Activated naive CD4-positive, alpha-beta T cell treated with anti-CD3 and anti-CD28 coated beads, Interleukin-2, amount 50 U/mL, for 72 hours (primary cell): ENCODE data around the gene PTCH1. TPM values are rescaled to one million over a fixed set of nuclear protein-coding genes. Genes with fewer than 3 reads are reported as not detected.

Source experiments
- ATAC-seq, 2 donors: fragments of 150-1000 bp; cut with Tn5 transposase; 2 replicates each; pipeline ENCODE4 v1.10.0; 2021; ENCODE audit warnings: mild to moderate bottlenecking in 2 of 2, moderate library complexity in 2 of 2
- DNase-seq, 2 donors: peaks; one replicate each; pipeline ENCODE4 v3.0.0; 2021 to 2022; ENCODE audit warnings: low spot score in 2 of 2
- H3K27ac Mint-ChIP-seq, 2 donors: one replicate each; pipeline ENCODE4 v1.8.0; 2022; ENCODE audit warnings: mild to moderate bottlenecking in 2 of 2, mixed read lengths in 2 of 2
- H3K36me3 Mint-ChIP-seq, 2 donors: one replicate each; pipeline ENCODE4 v1.8.0; 2022; ENCODE audit warnings: mixed read lengths in 2 of 2
- H3K9me3 Mint-ChIP-seq, 2 donors: one replicate each; pipeline ENCODE4 v1.8.0; 2022; ENCODE audit warnings: mixed read lengths in 2 of 2
- total RNA-seq, 2 donors: library from RNA; stranded (reverse); gene quantifications; one replicate each; pipeline ENCODE4 v1.2.3, GENCODE V29; 2022

The PTCH1 gene
- total RNA-seq, 2 donors from 2014 or later = 2.7 to 7.9 TPM

DNA sequence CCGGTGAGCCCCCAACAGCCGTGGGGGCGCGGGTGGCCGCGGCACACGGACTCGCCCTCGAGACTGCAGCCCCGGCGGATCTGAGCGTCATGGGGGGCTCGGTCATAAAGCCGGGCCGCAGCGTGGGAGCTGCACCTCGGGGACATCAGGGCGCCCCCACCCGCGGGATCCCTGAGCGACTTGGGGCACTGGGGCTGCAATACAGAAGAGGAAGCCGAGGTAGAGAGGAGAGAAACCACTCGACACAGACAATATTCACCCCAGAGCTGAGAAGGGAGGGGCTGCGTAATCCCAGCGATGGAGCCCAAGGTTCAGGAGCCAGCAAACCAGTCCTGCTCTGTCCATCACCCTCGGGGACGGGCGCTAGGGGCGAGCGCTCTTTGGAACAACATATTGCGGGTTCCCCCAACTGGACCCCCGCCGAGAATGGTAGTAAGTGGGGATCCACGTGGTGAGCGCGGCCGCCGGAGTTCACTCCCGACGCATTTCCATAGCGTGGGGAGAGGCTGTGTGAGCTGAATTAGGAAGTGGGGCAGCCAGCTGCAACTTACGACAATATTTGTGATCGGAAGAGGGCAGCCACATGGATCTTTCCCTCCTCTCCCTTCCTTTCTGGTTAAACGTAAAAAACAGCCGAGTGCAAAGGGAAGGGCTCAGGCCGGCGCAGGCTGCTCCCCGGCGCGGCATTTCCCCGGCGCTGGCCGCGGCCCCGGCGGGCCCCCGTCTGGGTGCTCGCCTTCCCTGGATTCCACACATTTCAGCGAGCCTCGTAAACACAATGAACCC, 9.9 kb downstream of the PTCH1 start:
- peak in 1 of 2 donors; percentile 21 for DNase-seq
- peaks cover 0 to 5% of the 10 kb centered on the region in 2 donors for H3K36me3 Mint-ChIP-seq
- H3K9me3 Mint-ChIP-seq = no peaks in the 10 kb centered on the region
- ATAC-seq = no peak
- no peak overlapping the region for H3K27ac Mint-ChIP-seq

DNA sequence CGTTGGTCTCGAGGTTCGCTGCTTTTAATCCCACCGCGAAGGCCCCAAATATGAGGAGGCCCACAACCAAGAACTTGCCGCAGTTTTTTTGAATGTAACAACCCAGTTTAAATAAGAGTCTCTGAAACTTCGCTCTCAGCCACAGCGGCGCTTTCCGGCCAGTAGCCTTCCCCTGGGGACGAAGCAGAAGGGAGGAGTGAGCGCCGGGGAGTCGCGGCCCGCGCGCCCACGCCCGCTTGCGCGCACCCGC, 10.4 kb downstream of the PTCH1 start:
- ATAC-seq (no peak), DNase-seq (no peak)
- H3K27ac Mint-ChIP-seq = peak overlapping the region in 1 of 2 donors; percentile 89
- H3K36me3 Mint-ChIP-seq = peaks cover 0 to under 1% of the 10 kb centered on the region in 2 donors
- no peaks in the 10 kb centered on the region for H3K9me3 Mint-ChIP-seq

DNA sequence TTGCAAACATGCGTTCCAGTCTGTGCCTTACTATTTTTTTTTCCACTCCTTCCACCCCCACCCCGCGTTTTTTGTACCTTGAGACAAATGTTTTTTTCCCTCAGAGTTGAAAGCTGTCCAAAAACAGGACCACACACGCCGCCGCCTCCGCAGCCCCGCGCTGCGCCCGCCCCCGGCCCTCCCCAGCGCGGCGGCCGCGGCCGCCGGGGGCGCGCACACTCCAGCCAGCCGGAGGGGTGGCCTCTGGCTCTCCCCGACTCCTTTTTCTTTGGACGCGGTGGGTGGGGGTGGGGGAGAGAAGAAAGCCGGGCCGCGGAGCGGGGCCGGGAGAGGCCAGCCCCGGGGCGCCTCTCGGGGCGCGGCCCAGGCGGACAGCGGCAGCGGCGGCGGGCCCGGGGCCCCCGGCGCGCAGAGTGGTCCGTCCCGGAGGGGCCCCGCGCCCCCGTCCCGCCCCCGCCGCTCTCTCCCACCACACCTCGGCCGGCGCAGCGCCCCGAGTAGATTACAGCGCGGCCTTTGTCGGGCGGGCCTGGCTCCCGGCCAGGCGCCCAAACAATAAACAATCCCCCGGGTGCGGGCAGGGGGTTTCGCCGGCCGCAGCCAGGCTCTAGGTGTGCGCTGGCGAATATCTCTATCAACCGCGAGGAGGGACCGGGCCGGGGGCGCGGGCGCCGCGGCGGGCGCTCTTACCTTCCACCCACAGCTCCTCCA, 10.9 kb downstream of the PTCH1 start:
- ATAC-seq = peak in 1 of 2 donors; percentile 6
- Mint-ChIP-seq H3K9me3 (no peaks in the 10 kb centered on the region), H3K27ac (peak overlapping the region in 1 of 2 donors; percentile 89), H3K36me3 (no peaks in the 10 kb centered on the region)
- DNase-seq = peak in 1 of 2 donors; percentile 18

DNA sequence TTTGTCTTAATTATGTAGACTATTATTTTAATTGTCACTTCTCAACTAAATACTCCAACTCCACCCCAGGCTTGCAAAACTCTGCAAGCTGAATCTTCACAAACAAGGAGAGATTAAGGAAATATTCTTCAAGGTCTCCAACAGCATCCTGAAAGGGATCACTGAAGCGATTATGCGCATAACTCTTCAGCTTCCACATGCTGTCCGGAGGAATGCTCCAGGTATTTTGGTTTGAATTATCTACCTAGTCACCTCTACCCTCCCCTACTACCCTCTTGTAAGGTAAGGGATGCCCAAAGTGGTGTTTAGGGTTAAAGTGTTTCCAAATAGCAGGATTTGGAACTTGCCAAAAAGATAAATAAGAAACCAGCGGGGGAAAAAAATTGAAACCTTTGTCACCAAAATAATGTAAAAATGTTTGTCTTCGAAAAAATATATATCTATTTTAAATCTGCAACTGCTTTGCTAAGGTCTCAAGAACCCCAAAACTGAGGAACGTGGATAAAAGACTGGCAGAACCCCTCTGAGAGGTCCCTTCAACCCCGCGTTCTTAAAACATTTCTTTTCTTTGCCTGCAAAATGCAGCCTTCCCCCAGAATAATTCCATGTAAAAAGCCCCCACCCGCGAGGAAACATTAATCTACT, 11.6 kb downstream of the PTCH1 start:
- Mint-ChIP-seq H3K27ac (no peak overlapping the region), H3K9me3 (no peaks in the 10 kb centered on the region), H3K36me3 (no peaks in the 10 kb centered on the region)
- DNase-seq = no peak
- no peak for ATAC-seq

DNA sequence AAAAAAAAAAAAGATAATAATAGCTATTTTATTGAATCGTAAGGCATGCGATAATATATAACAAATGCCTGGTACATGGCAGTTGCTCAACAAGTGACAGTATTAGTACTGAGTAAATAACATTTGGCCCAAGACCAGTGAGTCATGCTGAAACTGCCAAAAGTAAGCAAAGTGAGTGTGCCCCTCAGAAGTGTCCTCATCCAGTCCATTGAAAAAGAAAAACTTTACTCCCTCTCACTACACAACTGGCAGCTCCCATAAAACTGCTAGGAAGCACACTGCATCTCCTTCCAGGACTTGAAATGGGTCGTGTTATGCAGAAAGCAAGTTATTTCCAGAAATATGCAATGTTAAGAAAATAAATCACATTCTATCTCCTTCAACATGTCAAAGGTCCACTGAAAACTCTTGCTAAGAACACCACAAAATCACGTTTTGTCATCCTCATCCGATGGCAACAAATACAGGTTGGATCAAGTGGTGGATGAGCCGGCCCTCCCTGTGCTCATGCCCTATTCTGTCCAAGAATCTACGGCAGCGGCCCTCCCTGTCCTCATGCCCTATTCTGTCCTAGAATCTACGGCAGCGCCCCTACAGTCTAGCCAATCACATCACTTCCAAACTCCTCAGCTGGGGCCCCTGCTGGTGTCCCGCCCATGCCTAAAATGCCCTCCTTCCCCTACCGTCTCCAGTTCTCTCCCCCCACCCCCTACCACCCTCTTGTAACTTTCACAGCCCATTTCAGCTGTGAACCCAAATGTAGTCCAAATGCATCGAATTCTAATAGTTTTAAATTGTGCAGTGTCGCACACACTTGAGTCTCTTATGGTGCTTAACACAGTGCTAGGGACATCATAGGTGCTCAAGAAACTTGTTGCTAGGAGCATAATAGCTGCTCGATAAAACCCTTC, 12.5 kb downstream of the PTCH1 start:
- DNase-seq (no peak), ATAC-seq (no peak)
- H3K9me3 Mint-ChIP-seq = no peaks in the 10 kb centered on the region
- no peak overlapping the region for H3K27ac Mint-ChIP-seq
- no peaks in the 10 kb centered on the region for H3K36me3 Mint-ChIP-seq

DNA sequence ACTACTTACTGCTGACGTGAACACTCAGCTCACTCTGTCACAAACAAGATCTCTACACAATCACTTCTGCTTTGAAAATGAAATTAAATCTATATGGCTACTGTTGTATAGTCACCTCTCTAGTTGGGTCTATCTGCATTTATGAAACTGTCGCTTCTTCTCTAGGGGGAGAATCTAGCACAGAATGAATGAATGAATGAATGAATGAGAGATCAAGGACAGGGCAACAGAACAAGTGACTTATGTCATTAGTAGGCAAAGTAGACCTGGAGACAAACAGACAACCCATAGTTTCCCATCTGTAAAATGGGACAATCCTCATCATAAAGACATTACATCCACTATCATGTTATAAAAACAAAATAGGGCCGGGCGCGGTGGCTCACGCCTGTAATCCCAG, 13.4 kb downstream of the PTCH1 start:
- DNase-seq = no peak
- no peak overlapping the region for H3K27ac Mint-ChIP-seq
- no peaks in the 10 kb centered on the region for H3K36me3 Mint-ChIP-seq
- H3K9me3 Mint-ChIP-seq = no peaks in the 10 kb centered on the region
- no peak for ATAC-seq

DNA sequence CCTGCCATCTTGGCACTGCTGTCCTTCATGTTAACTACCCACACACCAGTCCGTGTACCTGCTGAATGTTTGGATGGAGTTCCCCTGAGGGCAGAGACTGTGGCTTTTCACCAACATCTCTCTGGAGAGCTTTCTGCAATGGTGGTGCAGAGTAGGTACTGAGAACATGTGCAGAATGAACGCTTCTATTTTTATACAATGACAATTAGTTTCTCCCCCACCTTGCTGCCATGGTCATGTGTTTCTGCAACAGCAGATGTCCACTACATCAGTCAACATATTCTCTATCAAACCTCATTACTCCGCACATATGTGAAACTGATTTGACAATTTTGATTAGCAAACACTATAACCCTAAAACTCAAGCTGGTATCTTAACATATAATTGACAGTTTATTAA, 14.5 kb downstream of the PTCH1 start:
- no peaks in the 10 kb centered on the region for H3K9me3 Mint-ChIP-seq
- H3K27ac Mint-ChIP-seq = no peak overlapping the region
- no peak for ATAC-seq

DNA sequence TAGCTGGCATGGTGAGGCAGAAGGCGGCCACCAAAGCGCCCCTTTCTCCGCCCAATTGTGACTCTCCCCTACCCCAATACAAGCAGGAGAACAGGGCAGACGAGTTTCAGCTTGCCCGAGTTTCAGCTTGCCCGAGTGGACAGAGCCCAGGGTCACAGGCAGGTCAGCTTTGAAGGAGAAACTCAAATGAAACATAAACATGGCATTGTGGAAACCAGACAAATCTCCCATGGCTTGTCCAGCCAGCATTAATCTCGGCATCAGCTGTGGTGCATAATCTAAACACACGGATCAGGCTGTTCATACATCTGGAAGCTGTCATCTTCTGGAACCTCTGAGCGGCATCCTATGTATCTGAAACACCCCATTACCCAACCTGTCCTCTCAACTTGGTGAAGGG, 16.9 kb downstream of the PTCH1 start:
- no peak for ATAC-seq
- DNase-seq = no peak
- Mint-ChIP-seq H3K9me3 (no peaks in the 10 kb centered on the region), H3K27ac (no peak overlapping the region), H3K36me3 (no peaks in the 10 kb centered on the region)

More for the DNA sequence above, 14.5 kb downstream of the PTCH1 start:
- DNase-seq = no peak
- H3K36me3 Mint-ChIP-seq = no peaks in the 10 kb centered on the region

DNA sequence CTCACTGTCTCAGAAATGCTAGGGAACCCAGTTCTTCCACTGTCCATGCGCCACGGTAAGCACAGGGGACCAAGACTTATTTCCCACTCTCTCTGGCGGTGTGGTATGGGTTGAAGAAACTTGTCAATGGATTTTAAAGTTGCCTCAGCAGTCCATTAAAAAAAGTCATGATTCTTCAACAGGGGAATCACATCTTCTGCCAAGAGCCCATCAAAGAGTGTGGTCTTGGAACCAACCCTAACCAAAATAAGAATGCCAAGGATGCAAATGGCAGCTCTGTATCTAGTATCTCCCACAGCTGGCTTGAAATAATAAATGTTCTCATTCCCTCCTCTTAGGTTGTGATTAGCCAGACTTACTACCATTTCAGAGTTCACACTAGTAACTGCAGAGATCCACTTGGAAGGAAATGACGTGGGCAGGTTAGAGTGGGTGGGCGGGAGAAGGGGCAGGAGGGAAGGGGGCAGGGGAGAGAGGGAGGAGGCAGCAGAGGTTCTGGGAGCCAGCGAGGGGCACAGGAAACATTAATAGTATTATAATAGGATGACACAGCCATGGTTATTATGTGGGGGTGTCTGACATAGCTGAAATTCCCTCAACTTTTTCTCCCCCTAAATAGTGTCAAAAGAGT, 17.6 kb downstream of the PTCH1 start:
- DNase-seq (no peak), ATAC-seq (no peak)
- Mint-ChIP-seq H3K9me3 (no peaks in the 10 kb centered on the region), H3K36me3 (no peaks in the 10 kb centered on the region), H3K27ac (no peak overlapping the region)

DNA sequence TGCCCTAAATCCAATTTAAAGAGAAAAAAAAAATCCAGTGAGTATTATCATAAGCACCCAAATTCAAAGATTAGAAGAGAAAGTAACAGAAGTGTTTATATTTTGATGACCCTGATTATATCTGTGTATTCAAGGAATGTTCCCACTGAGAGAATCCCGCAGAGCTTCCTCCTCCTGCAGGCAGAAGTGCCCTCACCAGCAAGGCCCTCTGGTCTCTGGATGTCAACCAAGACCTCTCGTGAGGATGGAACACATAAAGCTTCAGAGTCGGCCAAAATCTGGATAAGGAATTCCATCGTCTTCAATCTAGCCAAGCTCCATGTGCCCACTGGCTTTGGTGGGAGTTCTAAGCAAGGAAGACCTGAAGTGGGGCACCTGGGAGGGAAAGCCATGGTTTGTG, 18.1 kb downstream of the PTCH1 start:
- H3K36me3 Mint-ChIP-seq = no peaks in the 10 kb centered on the region
- ATAC-seq (no peak), DNase-seq (no peak)
- no peak overlapping the region for H3K27ac Mint-ChIP-seq
- no peaks in the 10 kb centered on the region for H3K9me3 Mint-ChIP-seq

DNA sequence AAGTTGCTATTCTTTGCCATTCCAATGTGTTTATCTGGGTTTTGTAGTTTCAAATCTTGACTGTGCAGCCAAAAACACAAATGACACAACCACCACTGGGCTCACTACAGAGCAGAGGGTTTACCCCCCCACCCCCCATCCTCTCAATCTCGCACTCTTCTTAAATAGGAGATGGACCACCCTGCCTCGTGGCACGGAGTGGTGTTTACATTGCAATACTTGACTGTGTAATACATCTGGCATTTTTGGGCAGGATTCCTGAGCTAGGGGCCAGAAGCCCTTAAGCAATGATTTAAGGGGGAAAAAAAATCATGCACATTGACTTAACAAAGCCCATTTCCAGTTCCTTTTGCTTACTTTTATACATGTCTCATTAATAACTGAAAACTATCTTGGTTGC, 19.0 kb downstream of the PTCH1 start:
- DNase-seq = no peak
- no peaks in the 10 kb centered on the region for H3K9me3 Mint-ChIP-seq
- ATAC-seq = no peak
- H3K27ac Mint-ChIP-seq = no peak overlapping the region
- H3K36me3 Mint-ChIP-seq = no peaks in the 10 kb centered on the region

DNA sequence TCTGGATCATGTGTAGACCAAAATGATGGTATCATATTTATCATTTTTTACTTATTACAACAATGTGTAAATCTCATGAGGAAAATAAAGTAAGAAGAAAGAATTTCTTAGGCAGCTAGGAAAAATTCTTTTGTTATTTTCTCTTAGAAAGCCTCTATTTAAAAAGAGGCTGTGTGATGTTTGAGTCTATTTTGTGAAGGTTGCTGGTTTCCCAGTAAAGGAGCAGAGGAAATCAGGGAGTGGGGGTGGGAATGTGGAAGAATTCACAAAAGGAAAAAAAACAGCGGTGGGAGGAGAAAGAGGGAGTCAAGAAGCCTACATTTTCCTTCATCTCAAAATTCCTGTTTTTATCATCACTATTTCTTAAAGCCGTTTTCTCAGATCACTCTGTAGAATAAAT, 20.1 kb downstream of the PTCH1 start:
- H3K36me3 Mint-ChIP-seq = no peaks in the 10 kb centered on the region
- H3K27ac Mint-ChIP-seq = no peak overlapping the region
- DNase-seq (no peak), ATAC-seq (no peak)
- no peaks in the 10 kb centered on the region for H3K9me3 Mint-ChIP-seq

DNA sequence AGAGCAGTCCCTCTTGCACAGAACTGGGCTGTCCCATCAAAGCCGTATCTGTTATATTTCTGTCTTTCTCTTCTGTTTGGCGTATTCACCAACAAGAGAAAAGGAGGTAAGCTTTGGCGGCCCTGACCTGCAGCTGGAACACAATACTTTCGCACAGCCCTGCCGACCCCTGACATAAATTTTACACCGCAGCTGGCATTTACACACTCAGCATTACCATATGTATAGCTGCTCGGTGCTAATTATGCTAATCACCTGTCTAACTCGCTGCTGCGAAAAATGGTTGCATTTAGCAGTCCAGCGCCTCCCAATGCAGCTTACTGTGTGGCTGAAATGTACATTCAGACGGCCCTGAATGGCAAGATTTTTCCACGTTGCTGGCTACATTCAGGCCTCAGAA, 20.8 kb downstream of the PTCH1 start:
- Mint-ChIP-seq H3K36me3 (no peaks in the 10 kb centered on the region), H3K9me3 (no peaks in the 10 kb centered on the region), H3K27ac (no peak overlapping the region)
- no peak for DNase-seq
- ATAC-seq = no peak

DNA sequence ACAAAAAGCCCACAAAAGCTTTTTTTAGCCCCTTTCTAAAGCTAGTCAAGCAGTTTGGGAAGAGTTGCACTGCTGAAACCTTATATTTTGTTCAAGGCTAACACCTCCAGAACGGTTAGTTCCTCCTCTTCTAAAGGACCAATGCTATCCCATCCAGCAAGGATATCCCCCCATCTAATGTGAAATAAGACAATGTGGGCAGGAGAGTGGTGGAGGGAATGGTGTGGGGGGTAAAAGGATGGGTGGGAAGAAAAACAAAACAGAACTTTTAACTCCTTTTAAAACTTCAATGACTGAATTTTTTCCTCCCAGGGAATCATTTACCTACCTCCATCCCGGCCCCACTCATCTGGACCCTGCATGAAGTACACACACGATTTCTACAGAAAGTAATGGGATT, 21.2 kb downstream of the PTCH1 start:
- Mint-ChIP-seq H3K36me3 (no peaks in the 10 kb centered on the region), H3K9me3 (no peaks in the 10 kb centered on the region), H3K27ac (no peak overlapping the region)
- DNase-seq (no peak), ATAC-seq (no peak)

DNA sequence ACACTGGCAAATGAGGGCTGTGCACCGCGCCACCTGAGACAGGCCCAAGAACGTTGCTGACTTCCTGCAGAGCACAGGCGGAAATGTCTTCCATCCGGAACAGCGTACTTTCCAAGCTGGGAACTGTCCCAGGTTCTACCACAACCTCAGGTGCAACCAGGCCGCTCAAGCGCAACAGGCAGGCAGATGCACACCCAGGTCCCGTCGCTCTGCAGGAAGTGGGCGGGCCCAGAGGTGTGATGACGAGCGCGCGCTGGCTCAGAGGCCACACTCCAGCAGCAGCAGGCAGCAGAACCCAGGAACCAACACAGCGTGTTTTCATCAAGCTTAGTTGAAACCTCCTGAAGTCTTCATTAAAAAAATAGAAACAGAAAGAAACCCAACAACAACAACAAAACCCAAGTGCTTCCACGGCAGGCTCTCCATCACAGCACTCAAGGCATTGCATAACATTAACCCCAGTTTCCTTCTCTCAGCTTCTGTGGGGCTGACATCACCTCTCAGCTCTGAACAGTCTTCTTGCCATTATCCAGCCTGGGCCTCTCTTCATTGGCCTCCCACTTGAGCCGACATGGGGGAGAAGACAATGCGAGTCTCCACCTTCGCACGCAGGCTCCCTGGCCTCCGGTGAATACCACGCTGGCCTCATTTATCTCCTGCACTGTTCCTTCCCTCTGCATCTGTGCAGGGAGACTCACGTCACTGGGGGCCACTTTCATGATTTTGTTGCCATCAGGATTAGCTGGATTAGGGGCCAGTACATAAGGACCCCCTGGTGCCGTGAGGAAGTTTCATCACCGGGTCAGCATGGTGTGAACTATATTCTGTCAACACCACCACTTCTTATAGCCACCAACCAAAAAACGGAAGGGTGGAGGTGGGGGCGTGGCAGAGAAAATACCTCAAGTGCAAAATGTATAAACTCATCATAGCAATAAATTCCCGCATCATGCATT, 22.1 kb downstream of the PTCH1 start:
- Mint-ChIP-seq H3K27ac (peak overlapping the region; percentile 61 to 89), H3K36me3 (no peaks in the 10 kb centered on the region), H3K9me3 (no peaks in the 10 kb centered on the region)
- DNase-seq (peak; percentile 76 to 81), ATAC-seq (peak; percentile 97 to 99)
